HG02870 (cell line): ENCODE measurements around the gene CYP2W1.

Source experiments
- ATAC-seq: cut with Tn5 transposase; IDR thresholded peaks from one replicate; pipeline ENCODE4 v1.9.1; 2021; ENCODE audit warnings: mild to moderate bottlenecking, moderate library complexity; ENCODE audit not compliant: unreplicated experiment

Gene CYP2W1

GRCh38 chr7:963236-964078, 19.5 kb upstream of the CYP2W1 start:
- ATAC-seq, result no peak

GRCh38 chr7:964401-965231, 18.4 kb upstream of the CYP2W1 start:
- no peak for ATAC-seq

GRCh38 chr7:966291-967069, 16.5 kb upstream of the CYP2W1 start:
- ATAC-seq, result no peak

GRCh38 chr7:967361-968082, 15.5 kb upstream of the CYP2W1 start:
- no peak for ATAC-seq

GRCh38 chr7:968205-969105, 14.5 kb upstream of the CYP2W1 start:
- no peak for ATAC-seq

- no peak for ATAC-seq
These were observed 13.6 kb upstream of the CYP2W1 start for GRCh38 chr7:969403-969802.

GRCh38 chr7:970744-971143, 12.2 kb upstream of the CYP2W1 start:
- no peak for ATAC-seq

- ATAC-seq, result no peak
These were observed 10.9 kb upstream of the CYP2W1 start for GRCh38 chr7:972110-972509.

GRCh38 chr7:972676-973309, 10.2 kb upstream of the CYP2W1 start:
- no peak for ATAC-seq

GRCh38 chr7:973312-973711, 9.7 kb upstream of the CYP2W1 start:
- ATAC-seq, result no peak

GRCh38 chr7:974172-974571, 8.8 kb upstream of the CYP2W1 start:
- ATAC-seq, result no peak

- peak; percentile 66 for ATAC-seq
These were observed 7.9 kb upstream of the CYP2W1 start, which contains the start of gene COX19 for GRCh38 chr7:974820-975681. TSS of gene COX19 (minus strand) at chr7:975549. CDS start at chr7:975509, 40 bp downstream.

- ATAC-seq, result no peak
These were observed 7.1 kb upstream of the CYP2W1 start for GRCh38 chr7:975702-976473.

GRCh38 chr7:976901-977325, 6.1 kb upstream of the CYP2W1 start:
- ATAC-seq, result no peak

GRCh38 chr7:977326-978048, 5.5 kb upstream of the CYP2W1 start:
- no peak for ATAC-seq

- ATAC-seq, result no peak
These were observed 5.0 kb upstream of the CYP2W1 start for GRCh38 chr7:978049-978346.
